GM18861 (cell line): ENCODE measurements around the gene APBB1.
"Not testable (repeated sequence)": the region's sequence is repeated elsewhere in the genome, so short reads cannot be mapped to it uniquely, and the experiment has no call there.

Source experiments
- ATAC-seq: cut with Tn5 transposase; IDR thresholded peaks from one replicate; pipeline ENCODE4 v1.9.1; 2021; ENCODE audit not compliant: unreplicated experiment

Gene APBB1

DNA sequence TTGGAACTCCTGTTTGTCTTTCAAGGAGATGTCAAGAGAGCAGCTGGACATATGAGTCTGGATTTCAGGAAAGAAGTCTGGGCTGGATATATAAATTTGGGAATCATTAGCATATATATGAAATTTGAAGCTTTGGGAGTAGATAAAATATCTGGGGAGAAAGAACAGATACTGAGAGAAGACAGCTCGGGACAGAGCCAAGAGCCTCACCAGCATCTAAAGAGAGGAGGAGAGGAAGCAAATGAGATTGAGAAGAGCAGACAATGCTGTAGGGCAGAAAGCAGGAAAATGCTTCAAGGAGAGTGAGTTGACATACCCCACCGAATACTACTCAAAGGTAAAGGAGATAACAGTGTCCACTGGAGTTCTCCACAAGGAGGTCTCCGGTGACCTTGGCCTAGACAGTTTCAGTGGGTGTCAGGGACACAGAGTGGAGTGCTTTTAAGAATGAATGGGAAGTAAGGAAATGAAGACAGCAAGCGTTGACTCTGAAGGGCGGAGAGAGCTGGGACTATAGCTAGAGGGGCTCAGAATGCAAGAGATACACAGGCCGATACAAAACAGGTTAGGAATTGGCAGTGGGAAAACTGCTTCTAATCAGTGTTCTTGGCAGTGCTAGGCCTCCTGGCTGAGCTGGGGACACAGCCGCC lies 862 bp downstream of the APBB1 start:
- ATAC-seq, result no peak

DNA sequence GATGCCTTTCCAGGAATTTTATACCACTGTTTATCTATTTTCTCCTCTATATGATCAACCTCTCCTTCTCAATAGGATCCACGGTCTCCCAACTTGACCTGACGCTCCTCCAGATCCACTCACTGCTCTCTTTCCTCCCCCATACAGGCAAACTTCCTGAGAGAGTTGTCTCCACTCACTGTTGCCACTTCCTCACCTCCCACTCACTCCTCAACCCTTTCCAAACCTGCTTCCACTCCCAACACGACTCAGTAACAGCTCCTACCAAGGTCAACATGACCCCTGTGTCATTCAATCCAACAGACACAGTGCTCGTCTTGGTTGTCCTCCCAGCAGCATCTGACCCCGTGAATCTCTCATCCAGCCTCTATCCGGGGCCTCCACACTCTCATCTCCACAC lies 3.1 kb downstream of the APBB1 start:
- ATAC-seq, result no peak

DNA sequence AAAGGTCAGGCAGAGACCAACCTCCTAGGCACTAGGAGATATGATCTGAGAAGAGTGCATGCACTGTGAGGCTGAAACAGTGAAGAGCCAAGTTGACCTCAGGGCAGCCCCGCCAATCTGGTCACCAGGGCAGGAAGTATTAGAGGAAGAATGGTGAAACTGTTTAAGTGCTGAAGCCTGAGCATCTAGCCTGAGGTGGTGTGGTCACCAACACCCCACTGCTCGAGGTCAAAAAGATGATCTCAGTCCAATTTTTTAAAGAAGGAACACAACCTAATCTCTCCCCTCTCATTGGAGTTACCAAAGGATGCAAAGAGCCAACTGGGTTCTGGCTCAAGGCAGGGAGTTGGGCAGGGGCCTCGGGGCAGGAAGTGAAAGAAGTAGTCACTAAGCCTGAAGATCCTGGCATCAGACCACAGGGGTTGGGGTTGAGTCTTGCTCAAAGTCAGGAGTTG lies 4.0 kb downstream of the APBB1 start:
- peak; percentile 55 for ATAC-seq

DNA sequence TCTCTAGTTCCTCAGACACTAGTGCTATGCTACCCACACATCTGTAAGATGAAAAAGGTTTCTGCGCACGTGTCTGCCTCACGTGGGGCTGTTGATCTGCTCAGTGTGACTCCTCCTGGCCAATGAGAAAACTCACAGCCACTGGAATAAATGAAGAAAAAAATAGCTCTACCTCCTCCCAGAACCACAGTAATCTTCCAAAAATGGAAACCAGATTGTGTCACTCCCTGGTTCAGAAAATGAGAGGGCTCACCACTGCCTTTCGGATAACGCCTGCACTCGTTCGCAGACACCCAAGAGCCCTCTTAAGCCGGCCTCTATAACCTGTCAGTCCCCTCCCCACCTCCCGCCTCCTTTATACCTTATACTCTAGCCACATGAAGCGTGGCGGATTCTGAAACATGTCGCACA lies 5.1 kb downstream of the APBB1 start:
- no peak for ATAC-seq

DNA sequence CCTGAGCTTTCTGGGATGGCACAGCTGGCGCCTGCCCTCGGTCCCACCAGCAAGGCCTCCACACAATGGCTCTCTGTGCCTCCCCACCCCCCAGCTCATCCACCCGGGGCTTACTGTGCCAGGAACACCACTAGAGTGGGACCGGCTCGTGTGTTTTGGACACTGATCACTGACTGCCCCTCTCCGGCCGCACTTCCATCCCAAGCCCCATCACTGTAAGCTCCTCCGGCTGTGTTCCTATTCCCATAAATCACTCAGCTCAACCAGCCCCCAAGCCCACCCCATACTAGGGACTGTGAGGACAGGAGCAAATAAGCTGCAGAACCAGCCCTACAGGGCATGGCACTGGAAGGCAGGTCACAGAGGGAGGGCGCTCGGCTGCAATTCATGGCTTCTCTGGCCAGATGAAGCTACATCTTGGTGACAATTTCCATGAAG lies 7.3 kb downstream of the APBB1 start:
- no peak for ATAC-seq

DNA sequence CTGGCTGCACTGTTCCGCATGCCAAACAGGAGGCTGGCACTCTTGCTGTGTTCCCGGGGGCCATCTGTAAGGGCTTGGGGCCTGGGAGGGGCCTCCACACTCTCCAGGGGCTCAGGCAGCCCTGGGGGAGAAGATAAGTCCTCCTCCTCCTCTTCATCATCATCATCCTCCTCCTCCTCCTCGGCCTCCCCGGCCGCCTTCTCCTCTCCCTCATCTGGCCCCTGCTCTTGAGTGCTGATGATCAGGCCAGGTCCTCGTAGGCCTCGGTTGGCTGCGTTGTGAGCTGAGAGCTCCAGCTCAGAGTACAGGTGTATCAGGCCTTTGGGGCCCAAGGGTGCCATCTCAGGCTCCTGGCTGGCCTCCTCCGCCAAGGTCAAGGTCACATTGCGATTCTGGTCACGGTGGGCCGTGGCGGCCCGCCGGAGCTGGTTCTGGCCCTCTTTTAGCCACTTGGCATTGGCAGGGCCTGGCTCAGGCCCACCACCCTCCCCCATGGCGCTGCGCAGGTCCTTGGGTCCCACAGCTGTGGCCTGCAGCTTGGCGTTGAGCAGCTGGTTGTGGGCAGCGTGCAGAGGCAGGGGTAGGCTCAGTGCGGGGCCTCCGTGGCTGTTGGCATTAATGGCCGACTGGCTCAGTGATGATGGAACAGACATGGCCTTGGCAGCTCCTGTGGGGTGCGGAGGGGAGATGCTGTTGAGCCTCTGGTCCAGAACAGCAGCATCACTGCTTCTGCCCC lies 8.0 kb downstream of the APBB1 start:
- ATAC-seq, result no peak

DNA sequence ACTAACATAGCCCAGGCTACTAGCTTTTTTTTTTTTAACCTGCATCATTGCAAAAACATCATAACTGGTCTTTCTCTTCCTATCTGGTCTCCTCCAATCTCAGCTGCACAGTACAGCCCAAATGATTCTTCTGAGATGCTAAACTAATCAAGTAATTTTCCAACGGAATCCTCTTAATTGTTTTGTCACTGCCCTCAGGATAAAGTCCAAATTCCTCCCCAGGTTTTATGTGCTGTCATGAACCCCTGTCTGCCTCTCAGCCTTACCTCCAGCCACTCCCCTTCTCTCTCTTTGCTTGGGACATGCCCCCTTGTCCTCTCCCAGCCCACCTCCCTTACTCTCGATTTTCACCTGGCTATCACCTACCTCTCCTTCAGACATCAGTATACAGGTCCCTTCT lies 12.5 kb downstream of the APBB1 start:
- no peak for ATAC-seq

DNA sequence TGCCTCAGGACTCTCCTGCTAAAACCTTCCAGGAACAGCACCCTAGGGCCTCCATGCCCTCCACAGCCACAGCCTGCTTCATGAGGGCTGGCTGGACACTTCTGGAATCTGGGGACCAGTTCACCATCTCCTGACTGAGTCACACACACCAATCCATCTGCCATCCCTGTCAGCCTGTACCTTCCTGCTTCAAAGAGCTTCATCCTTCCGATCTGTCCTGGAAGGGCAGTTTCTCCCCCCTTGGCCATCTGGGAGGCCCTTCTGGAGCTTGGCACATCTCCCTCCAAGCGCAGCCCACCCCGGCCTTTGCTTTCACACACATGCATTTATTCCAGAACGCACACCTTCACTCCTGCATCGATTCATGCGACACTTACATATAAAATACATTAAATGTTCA lies 13.0 kb downstream of the APBB1 start:
- ATAC-seq, result no peak

DNA sequence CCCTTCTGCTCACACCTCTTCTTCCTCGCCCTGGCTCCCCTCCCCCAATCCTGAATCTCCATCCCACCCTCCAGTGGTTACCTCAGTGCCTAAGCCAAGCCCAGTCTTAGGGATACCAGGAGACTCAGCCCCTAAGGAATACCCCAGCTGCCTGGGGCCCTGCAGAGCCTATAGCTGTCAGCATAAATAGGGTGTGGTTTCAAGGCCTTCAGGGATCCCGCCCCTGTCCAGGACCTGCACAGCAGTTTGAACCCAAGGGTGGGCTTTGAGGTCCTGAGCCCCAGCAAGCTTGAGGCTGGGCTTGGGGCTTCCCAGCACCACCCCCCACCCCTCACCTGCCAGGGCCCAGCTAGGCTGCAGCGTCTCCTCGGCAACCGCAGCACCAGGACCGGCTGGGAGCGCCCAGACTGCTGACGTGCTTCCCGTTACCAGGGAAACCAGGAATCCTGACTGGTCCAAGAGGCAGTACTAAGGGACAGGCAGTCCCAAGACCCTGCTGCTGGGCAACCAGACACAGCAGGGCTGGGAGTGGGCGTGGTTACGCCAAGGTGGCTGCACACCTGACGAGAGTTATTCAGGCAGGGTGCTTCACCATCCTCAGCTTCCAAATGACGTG lies 13.7 kb downstream of the APBB1 start:
- no peak for ATAC-seq

DNA sequence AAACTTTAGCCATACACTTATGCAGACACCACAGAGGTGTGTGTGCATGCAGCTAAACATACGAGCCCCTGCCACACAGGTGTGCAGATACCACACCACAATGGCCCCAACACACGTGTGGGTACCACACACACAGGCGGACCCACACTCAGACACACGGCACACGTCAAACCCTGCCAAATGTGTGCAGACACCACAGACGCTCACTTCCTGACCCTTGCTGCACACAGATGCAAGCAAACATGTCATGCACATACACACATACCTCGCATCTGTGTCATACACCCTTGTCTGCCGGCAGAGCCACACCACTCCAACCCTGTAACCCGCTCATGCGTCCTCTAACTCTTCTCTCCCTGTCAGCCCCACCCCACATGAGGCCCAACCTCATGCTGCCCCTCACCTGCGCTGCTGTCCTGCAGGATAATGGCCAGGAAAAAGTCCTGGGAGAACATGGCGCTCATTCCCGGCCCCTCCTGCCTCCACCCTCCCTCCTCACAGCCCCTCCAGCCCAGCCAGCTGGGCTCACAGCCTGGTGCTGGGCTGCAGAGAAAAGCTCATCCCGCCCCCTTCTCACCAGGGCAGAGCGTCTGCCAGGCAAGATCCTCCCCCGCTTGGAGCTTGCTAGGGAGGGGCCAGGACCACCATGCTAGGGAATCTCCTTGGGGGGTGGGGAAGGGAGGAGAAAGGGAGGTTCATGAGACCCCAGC lies 14.4 kb downstream of the APBB1 start:
- ATAC-seq, result no peak

DNA sequence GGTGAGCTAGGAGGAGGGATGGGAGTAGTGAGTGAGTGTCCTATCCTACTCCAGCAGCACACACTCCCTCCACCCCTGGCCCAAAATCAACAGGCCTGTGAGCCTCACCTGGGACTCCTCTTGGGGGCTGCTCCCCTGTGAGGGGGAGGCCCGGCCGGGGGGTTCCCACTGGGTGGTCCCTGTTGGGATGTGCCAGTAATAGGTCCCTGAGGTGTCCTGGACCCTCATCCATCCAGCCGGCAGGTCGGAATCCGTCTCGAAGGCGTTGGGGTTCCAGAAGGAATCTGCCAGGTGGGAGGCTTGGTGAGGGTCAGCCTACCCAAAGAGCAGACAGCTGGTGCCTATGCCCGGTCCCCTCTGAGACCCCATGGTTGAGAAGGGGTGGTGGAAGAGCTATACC lies 15.4 kb downstream of the APBB1 start:
- no peak for ATAC-seq

DNA sequence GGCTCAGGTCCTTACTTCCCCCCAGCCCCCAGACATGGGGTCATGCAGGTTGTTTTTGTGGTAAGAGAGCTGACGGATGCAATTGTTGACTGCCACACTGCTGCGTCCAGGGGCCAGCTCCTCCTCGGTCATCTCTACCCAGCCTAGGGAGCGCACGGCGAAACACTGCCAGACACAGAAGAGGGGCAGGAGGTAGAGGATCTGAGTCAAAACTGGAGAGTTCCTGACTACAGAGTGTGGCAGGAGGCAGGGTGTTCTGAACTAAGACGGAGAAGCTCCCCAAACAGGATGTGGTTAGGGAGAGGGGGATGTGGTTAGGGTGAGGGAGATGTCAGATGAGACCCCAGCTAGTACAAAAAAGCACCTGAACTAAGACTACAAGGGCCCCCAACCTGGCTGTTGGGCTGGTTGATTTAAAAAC lies 16.3 kb downstream of the APBB1 start:
- ATAC-seq, result peak; percentile 95

DNA sequence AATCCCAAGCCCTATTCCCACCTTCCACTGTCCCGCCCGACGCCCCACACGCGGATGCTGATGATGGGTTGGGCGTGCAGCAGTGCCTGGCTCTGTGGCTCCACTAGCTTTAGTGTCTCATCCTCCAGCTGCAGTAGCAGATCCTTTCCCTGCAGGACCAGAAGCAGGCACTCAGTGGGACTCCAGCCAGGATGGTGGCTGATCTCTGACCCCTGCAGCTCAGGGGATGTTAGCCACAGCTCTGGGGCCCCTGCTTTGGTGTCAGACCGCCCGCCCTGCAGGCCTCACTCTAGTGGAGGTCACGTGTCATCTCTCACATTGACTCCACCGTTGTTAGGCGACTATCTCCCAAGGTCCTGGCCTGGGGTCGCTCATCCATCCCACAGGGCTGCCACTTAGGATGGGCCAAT lies 16.8 kb downstream of the APBB1 start:
- ATAC-seq, result peak; percentile 37

DNA sequence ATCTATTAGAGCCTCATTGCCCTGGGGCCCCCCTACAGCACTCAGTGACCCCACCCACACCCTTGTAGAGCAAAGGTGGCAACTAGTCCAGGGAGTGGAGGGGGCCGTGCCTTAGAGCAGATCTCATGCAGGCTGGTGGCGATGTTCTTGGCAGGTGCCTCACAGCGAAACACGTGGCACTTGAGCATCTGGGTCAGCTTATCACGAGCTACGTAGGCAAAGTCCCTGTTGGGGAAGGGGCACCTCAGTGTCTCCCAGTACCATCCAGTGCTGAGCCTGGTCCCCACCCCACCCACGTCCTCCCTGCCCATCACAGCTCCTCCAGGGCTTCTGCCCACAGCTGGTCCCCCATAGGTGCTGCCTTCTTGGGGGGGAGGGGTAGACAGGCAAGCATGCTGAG lies 17.4 kb downstream of the APBB1 start:
- no peak for ATAC-seq

DNA sequence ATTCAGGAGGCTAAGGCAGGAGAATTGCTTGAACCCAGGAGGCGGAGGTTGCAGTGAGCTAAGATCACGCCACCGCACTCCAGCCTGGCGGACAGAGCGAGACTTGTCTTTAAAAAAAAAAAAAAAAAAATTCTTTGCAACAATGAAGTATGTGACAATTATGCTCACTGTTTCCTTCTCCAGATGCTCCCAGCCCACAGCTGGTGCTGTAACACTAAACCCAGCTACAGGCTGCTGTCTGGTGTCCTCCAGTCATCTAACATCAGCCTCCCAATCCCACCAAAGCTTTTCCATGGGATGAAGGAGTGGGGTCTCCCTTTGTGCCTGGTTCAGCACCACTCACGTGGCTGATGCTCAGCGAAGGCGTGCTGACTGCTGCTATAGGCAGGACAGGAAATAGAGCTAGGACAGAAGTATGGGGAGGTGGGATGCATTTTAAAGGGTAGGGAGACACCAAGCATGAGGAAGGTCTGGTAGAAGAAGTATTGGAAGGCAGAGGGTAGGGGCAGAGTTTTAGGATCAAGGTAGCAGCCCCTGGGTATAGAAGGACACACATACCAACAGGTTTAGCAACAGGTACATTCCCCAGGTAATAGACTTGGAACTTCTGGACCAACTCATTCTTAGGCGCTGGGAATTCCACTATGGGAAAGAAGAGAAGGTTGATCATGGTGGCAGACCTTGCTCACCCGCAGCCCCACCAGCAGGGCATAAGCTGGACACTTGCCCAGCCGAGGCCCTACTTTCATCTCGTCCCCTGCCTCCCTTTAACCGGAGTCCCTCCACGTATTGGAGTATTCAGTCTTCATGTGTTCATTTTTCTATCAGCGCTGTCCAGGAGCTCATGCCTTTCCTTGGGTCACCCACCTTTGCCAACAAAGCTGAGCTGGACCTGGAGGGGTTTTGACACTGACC lies 18.2 kb downstream of the APBB1 start:
- ATAC-seq, result no peak

DNA sequence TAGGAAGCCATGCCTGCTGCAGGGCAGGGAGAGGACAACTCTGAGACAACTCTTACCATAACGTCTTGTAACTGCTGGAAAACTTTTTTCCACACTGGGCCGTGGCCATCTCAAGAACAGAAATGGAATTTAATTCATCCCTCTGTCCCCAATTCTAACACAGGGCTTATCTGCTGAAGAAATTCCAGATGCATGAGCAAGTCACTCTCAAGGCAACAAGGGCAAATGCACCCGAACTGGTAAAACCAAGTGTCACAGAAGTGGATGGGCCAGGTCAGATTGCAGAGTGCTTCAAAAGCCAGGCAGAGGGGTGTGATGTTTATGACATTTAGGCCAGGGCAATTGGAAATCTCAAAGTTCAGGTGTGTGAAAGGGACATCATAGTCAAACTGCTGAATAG lies 21.3 kb downstream of the APBB1 start:
- no peak for ATAC-seq

DNA sequence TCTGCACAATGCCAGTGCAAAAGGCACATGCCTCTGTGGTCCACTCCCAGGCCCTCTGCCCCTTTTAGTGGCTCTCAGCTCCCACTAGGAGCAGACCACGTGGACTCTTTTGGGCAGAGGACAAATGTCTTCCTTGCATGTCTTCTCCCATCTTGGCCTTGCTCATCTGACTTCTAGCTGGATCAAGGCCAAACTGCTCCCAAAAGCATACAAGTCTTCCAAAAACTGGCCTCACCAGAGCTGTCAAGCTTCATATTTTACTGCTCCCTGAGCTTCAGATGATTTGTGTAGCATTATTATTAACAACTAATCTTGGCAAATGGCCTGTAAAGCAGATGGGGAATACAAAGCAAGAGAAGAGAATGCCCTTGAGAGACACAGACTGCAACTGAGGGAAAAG lies 21.7 kb downstream of the APBB1 start:
- ATAC-seq, result no peak

DNA sequence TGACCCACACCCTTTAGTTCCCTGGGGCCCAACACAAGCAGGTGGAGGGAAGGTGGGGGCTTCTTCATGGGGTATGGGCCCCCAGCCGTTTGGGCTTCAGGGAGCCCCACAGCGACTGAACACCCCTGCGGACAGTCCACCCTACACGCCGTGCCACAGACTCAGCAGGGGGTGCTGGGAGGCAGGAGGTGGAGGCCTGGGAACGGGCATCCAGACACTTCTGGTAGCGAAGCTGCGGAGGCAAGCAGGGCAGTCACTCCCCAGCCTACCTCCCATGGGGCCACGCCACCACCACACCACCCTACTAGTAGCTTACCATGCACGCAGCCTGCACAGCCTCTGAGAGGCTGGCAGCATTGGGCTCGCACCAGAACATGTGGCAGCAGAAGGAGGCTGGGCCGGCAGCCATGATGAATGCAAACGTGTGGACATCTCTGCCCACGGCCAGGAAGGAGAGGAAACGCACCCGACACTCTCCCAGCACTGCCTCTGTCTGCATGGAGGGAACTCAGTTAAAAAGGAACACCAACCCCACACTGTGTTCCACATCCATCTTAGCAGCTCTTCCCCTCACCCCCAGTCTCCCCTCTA lies 23.3 kb downstream of the APBB1 start:
- ATAC-seq, result no peak

DNA sequence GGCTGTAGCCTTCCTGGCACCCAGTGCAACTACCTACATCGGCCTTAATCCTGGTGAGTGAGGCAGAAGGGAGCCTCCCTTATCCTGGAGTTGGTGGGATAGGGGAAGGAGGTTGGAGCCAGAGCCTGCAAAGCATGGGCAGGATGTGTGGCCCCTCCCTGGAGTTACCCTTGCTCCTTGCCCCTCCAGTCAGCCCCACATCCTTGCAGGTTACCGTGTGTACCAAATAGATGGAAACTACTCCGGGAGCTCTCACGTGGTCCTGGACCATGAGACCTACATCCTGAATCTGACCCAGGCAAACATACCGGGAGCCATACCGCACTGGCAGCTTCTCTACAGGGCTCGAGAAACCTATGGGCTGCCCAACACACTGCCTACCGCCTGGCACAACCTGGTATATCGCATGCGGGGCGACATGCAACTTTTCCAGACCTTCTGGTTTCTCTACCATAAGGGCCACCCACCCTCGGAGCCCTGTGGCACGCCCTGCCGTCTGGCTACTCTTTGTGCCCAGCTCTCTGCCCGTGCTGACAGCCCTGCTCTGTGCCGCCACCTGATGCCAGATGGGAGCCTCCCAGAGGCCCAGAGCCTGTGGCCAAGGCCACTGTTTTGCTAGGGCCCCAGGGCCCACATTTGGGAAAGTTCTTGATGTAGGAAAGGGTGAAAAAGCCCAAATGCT lies 24.8 kb downstream of the APBB1 start:
- no peak for ATAC-seq

DNA sequence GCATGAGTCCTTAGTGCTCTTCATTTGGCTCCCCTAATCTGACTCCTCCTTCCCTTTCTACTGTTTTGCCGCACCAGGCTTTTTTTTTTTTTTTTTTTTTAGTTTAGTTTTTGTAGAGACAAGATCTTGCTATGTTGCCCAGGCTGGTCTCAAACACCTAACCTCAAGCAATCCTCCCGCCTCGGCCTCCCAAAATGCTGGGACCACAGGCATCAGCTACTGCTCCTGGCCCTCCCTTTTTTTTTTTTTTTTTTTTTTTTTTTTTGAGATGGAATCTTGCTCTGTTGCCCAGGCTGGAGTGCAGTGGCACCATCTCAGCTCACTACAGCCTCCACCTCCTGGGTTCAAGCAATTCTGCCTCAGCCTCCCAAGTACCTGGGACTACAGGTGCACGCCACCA lies 26.6 kb downstream of the APBB1 start:
- ATAC-seq, result not testable (repeated sequence)
